Ovary (tissue), 9 donors: ENCODE data around the gene VWA7. TPM values are rescaled to one million over a fixed set of nuclear protein-coding genes. Genes with fewer than 3 reads are reported as not detected.

Experiments used
- DNase-seq, 5 donors: peaks; one replicate each; pipeline ENCODE4 v3.0.0-alpha.2; 2019 to 2020
- H3K27ac ChIP-seq, 2 donors: fragments of 200-600 bp; one replicate each; pipeline versions ENCODE4 v1.5.1 to v1.8.0; 2019 to 2022
- H3K27me3 ChIP-seq: fragments of 200-600 bp; one replicate; pipeline ENCODE4 v1.8.0; 2022
- H3K36me3 ChIP-seq: fragments of 200-600 bp; sonication (generic); one replicate; pipeline ENCODE4 v1.5.1; 2019
- H3K4me1 ChIP-seq: one replicate; pipeline ENCODE4 v1.8.1; 2013; ENCODE audit warnings: mild to moderate bottlenecking, moderate library complexity; ENCODE audit not compliant: insufficient read depth
- H3K4me3 ChIP-seq: fragments of 200-600 bp; sonication (generic); one replicate; pipeline ENCODE4 v1.5.1; 2017
- H3K9me3 ChIP-seq, 2 donors: fragments of 200-600 bp in 1 of 2; sonication (generic) in 1 of 2; one replicate each; pipeline versions ENCODE4 v1.5.1 to v1.8.1; 2013 to 2019; ENCODE audit warnings: mild to moderate bottlenecking in 1 of 2, moderate library complexity in 1 of 2
- CTCF ChIP-seq, 3 donors: fragments of 450-650 bp in 2 of 3; fragments of 200-600 bp in 1 of 3; IDR thresholded peaks; one replicate each; pipeline versions ENCODE4 v1.5.1 to v1.8.0; 2016 to 2022; ENCODE audit warnings: antibody characterized with exemption in 3 of 3, mild to moderate bottlenecking in 1 of 3
- EP300 ChIP-seq: sonication (generic); formaldehyde crosslinking; IDR thresholded peaks from one replicate; pipeline ENCODE4 v1.6.1; 2017; ENCODE audit warnings: antibody characterized with exemption
- POLR2A ChIP-seq: fragments of 450-650 bp; IDR thresholded peaks from one replicate; pipeline ENCODE4 v1.6.1; 2017; ENCODE audit warnings: antibody characterized with exemption, mild to moderate bottlenecking, moderate library complexity
- WGBS, 3 donors: extraction: QIAGEN DNeasy Blood & Tissue Kit in 1 of 3; methylation state at CpG; one replicate each; pipeline versions ENCODE4 v1.1.5 to v1.1.7; 2013 to 2017; 5-methylcytosine and 5-hydroxymethylcytosine counted together
- intact Hi-C, 4 donors: fragments of 100-400 bp; cut with DNase I; formaldehyde crosslinking; loops; one replicate each; pipeline versions ENCODE4 v1.11.0 to v1.15.1; 2022 to 2023
- polyA plus RNA-seq, 2 donors: library from polyadenylated mRNA; stranded (reverse); fragments of 200-250 nt in 1 of 2; fragments of 350-450 nt in 1 of 2; fragmentation: Illumina TruSeq in 1 of 2; extraction: RNeasy Lipid Tissue Mini Kit (QIAGEN cat#74804) in 1 of 2; gene quantifications; one replicate each; pipeline ENCODE4 v1.2.3, GENCODE V29; 2013 to 2014
- total RNA-seq, 7 donors: library from RNA; depleted of rRNA in 2 of 7; stranded (reverse); fragments of >200 nt in 2 of 7; fragmentation: NEBNext Ultra II Directional in 3 of 7; extraction: Animal tissue kit (Norgen Biotek cat#: 25700) in 3 of 7; gene quantifications; one replicate each; pipeline versions ENCODE4 v1.1.0 to v1.2.4, GENCODE V29; 2016 to 2023
- donor health status: DM: no; HTN: no; CAD: no; lungs with moderate emphysema.
- donor health status: DM: no; HTN: no; CAD: no.
- donor health status: Bipolar disorder and iron deficiency.
- donor health status: DM: yes; HTN: yes; CAD: no.
- donor health status: DM: no; HTN: no; CAD: no.
- donor health status: DM: yes; HTN: yes; CAD: no.

The VWA7 gene
- total and polyA plus RNA-seq, 9 donors, result 0.18 to 25.2 (median 1.4) TPM

DNA sequence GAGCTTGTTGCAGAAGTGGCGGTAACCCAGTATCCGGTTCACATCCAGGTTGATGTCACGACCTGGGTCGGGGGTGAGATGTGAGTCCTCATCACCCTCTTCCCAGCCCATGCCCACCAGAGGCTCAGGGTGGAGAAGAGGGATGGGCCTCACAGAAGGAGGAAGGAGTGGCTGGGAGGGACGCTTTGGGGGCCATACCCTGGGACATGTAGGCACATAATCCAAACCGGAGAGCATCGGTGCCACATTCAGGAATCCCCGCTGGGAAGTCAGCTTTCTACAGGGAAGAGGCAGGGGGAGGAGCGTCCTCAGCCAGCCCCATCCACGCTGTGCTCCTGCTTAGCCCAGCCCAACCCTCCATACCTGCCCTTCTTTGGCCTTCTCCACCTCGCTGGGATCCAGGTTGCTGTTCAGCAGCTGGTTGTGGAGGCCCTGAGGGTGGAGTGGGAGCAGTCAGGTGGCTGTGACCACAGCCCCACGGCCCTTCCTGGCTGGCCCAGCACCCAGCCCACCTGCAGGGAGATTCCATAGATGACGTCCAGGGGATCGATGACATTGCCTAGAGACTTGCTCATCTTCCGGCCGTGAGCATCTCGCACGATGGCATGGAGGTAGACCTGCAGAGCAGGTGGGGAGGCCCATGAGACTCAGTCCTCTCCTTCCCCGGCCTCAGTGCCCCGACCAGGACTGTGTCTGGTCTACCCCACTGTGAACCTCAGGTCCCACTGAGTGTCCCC is 3.5 kb upstream of the VWA7 start:
- DNase-seq, result no peak
- H3K9me3 ChIP-seq, result no peaks in the 10 kb centered on the region
- no peaks in the 10 kb centered on the region for H3K36me3 ChIP-seq
- intact Hi-C loops, result loop anchor here in 1 of 4 donors (5.0 kb wide), 1 partner anchor 38 kb away; the partner anchor contains the start of gene MSH5
- no peak for TF ChIP-seq EP300
- no peak for TF ChIP-seq POLR2A
- no peak for TF ChIP-seq CTCF (IDR thresholded peaks at IDR 0.05)
- no peak overlapping the region for H3K4me3 ChIP-seq
- WGBS, 3 donors, result 84 to 89% (median 87%) methylated on average over 20 of the region's 20 CpGs
- no peaks in the 10 kb centered on the region for H3K27me3 ChIP-seq
- H3K27ac ChIP-seq, result no peak overlapping the region
- H3K4me1 ChIP-seq, result peaks cover 11% of the 10 kb centered on the region

DNA sequence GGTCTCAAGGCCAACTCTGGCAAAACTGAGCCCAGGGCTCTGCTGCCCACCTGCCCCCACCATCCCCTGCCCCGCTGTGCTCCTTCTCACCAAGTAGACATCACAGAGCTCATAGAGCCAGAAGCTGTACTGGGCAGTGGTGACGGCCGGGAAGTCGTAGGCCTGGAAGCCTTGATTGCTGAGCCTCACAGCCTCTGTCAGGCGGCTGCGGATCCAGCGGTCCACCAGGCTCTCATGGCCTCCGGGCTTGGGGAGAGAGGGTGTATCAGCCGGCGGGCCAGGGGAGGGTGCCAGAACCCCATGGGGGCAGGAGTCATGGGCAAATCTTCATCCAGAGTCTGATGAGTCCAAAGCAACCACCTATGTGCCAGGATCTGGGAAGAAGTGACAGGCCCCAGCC is 2.8 kb upstream of the VWA7 start:
- WGBS, 3 donors, result 89 to 97% (median 92%) methylated on average over 10 of the region's 10 CpGs
- Histone ChIP-seq H3K27me3 (no peaks in the 10 kb centered on the region), H3K4me3 (no peak overlapping the region), H3K27ac (no peak overlapping the region), H3K4me1 (peaks cover 11% of the 10 kb centered on the region), H3K36me3 (no peaks in the 10 kb centered on the region), H3K9me3 (no peaks in the 10 kb centered on the region)
- TF ChIP-seq CTCF (IDR thresholded peaks at IDR 0.05) (no peak), EP300 (no peak), POLR2A (no peak)
- DNase-seq, result no peak
- intact Hi-C loops, result loop anchor here in 1 of 4 donors (5.0 kb wide), 1 partner anchor 38 kb away; the partner anchor contains the start of gene MSH5

GRCh38 chr6:31778999-31779885 is 2.1 kb upstream of the VWA7 start:
- intact Hi-C loops, result no loop called here
- H3K27ac ChIP-seq, result no peak overlapping the region
- TF ChIP-seq EP300, result no peak
- TF ChIP-seq CTCF (IDR thresholded peaks at IDR 0.05), result no peak
- no peak for TF ChIP-seq POLR2A
- H3K4me1 ChIP-seq, result peaks cover 11% of the 10 kb centered on the region
- WGBS, 3 donors, result 89 to 94% (median 93%) methylated on average over 43 of the region's 43 CpGs
- H3K27me3 ChIP-seq, result no peaks in the 10 kb centered on the region
- no peak overlapping the region for H3K4me3 ChIP-seq
- no peak for DNase-seq
- H3K36me3 ChIP-seq, result no peaks in the 10 kb centered on the region
- no peaks in the 10 kb centered on the region for H3K9me3 ChIP-seq

- no peaks in the 10 kb centered on the region for H3K36me3 ChIP-seq
Observed at GRCh38 chr6:31778193-31778592, 1.1 kb upstream of the VWA7 start.

More at GRCh38 chr6:31778193-31778592, 1.1 kb upstream of the VWA7 start:
- H3K27me3 ChIP-seq, result no peaks in the 10 kb centered on the region
- no peak for DNase-seq
- H3K9me3 ChIP-seq, result no peaks in the 10 kb centered on the region
- no peak overlapping the region for H3K27ac ChIP-seq
- peaks cover 11% of the 10 kb centered on the region for H3K4me1 ChIP-seq
- no peak overlapping the region for H3K4me3 ChIP-seq
- intact Hi-C loops, result no loop called here
- no peak for TF ChIP-seq EP300
- no peak for TF ChIP-seq CTCF (IDR thresholded peaks at IDR 0.05)
- TF ChIP-seq POLR2A, result no peak
- WGBS, 3 donors, result 92 to 100% (median 97%) methylated on average over 5 of the region's 5 CpGs
